Kidney tubule cell (primary cell): ENCODE results near the gene TGFBR3.

Source experiments
- DNase-seq: peaks from one replicate; pipeline ENCODE4 v3.0.0-alpha.2; 2018; ENCODE audit warnings: low spot score

TGFBR3 gene

DNA sequence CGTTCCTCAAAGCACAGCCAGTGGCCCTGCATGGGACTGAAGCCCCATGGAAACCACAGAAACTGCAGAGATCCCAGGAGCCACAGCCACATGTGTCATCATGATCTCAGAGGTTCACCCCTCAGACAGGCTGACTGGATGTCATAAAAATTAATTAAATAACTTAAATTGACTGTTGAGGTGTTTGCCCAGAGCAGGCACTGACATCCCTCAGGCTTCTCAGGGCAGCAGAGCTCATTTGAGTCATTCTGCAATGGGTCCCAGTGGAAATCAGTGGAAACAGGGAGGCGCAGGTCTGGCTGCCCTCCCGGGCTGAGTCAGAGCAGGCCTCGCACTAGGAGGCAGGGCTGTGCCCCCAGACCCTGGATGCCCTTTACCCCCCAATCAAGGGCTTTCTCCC lies 250.2 kb downstream of the TGFBR3 start:
- DNase-seq: peak; percentile 60

DNA sequence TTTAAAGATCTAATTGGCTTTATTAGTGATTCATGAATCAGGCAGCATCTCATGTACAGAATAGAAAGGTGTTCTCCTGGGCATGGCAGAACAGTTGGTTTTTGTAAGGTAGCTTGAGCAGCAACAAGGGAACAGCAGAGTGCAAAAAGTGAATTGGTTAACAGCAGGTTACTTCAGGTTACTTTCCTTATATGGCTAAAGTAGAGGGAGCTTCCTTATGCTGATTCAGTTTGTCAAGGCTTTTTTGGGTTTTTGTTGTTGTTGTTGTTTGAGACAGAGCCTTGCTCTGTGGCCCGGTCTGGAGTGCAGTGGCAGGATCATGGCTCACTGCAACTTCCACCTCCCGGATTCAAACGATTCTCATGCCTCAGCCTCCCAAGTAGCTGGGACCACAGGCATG lies 252.5 kb downstream of the TGFBR3 start:
- no peak for DNase-seq

DNA sequence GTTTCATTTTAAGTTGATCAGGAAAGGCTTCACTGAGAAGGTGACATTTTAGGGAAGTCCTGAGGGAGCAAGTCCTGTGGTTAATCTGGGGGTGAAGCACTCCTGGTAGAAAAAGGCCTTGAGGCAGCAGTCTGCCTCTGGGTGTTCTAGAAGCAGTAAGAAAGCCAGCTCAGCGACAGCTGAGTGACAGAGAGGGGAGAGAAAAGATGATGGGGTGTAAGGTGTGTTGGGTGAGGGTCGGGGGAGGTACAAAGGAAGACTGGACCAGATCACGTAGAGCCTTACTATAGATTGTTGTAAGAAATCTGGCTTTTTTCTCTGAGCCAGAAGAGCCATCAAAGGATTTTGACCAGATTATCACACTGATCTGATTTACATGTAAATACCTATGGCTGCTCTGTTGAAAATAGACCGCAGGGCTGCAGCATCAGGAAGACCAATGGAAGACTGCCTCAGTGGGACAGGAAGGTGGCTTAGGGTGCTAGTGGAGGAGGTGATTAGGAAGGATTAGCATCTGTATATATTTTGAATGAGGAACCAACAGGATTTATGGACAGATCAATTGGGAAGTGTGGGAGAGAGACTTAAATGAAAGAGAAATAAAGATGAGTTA lies 254.1 kb downstream of the TGFBR3 start:
- no peak for DNase-seq

DNA sequence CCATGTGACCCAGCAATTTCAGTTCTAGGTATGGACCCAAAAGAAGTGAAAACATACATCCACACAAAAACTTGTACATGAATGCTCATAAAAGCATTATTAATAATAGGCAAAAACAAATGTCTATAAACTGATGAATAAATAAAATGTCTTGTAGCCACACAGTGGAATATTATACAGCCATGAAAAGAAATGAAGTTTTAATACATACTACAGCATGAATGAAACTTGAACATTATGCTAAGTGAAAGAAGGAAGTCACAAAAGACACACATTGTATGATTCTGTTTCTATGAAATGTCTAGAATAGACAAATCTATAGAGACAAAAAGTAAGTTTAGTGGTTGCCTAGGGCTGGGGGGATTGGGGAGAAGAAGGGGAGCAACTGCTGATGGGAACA lies 255.1 kb downstream of the TGFBR3 start:
- DNase-seq: no peak
